ENCODE results near the gene IDH2. TPM values are rescaled to one million over a fixed set of nuclear protein-coding genes. Genes with fewer than 3 reads are reported as not detected.

Gene IDH2
- total RNA-seq, 1 donor from 2014 or later = 218 TPM

GRCh38 chr15:90091156-90091931 lies 10.9 kb downstream of the IDH2 start:
- no peak for TF ChIP-seq CTCF (conservative IDR thresholded peaks at IDR 0.05)
- Mint-ChIP-seq H3K9me3 (no peaks in the 10 kb centered on the region), H3K4me3 (no peak overlapping the region), H3K36me3 (ENCODE audit: low read depth) (peaks cover 42% of the 10 kb centered on the region), H3K27me3 (ENCODE audit: low read depth) (peaks cover 3% of the 10 kb centered on the region), H3K4me1 (peaks cover 19% of the 10 kb centered on the region), H3K27ac (ENCODE audit: unreplicated experiment) (peak overlapping the region; percentile 27)
- DNase-seq (ENCODE audit: low read depth, low spot score) = no peak

GRCh38 chr15:90090226-90090848 lies 11.9 kb downstream of the IDH2 start:
- Mint-ChIP-seq H3K4me1 (peaks cover 18% of the 10 kb centered on the region), H3K27me3 (ENCODE audit: low read depth) (peaks cover 3% of the 10 kb centered on the region), H3K4me3 (peak overlapping the region; percentile 38), H3K9me3 (no peaks in the 10 kb centered on the region), H3K27ac (ENCODE audit: unreplicated experiment) (peak overlapping the region; percentile 62), H3K36me3 (ENCODE audit: low read depth) (peaks cover 42% of the 10 kb centered on the region)
- TF ChIP-seq CTCF (conservative IDR thresholded peaks at IDR 0.05) = no peak
- DNase-seq (ENCODE audit: low read depth, low spot score) = no peak

GRCh38 chr15:90087454-90088154 lies 14.7 kb downstream of the IDH2 start:
- DNase-seq (ENCODE audit: low read depth, low spot score) = no peak

GRCh38 chr15:90086868-90087268 lies 15.4 kb downstream of the IDH2 start:
- Mint-ChIP-seq H3K36me3 (ENCODE audit: low read depth) (peaks cover 34% of the 10 kb centered on the region), H3K4me3 (peak overlapping the region; percentile 67), H3K9me3 (no peaks in the 10 kb centered on the region), H3K4me1 (peaks cover 10% of the 10 kb centered on the region), H3K27me3 (ENCODE audit: low read depth) (peaks cover 3% of the 10 kb centered on the region), H3K27ac (ENCODE audit: unreplicated experiment) (peak overlapping the region; percentile 52)
- peak; percentile 72 for TF ChIP-seq CTCF (conservative IDR thresholded peaks at IDR 0.05)
- peak; percentile 52 for DNase-seq (ENCODE audit: low read depth, low spot score)

More at GRCh38 chr15:90087454-90088154, 14.7 kb downstream of the IDH2 start:
- no peaks in the 10 kb centered on the region for H3K9me3 Mint-ChIP-seq
- peaks cover 10% of the 10 kb centered on the region for H3K4me1 Mint-ChIP-seq
- H3K27ac Mint-ChIP-seq (ENCODE audit: unreplicated experiment) = no peak overlapping the region
- peak overlapping the region; percentile 67 for H3K4me3 Mint-ChIP-seq
- H3K36me3 Mint-ChIP-seq (ENCODE audit: low read depth) = peaks cover 37% of the 10 kb centered on the region
- TF ChIP-seq CTCF (conservative IDR thresholded peaks at IDR 0.05) = peak; percentile 19
- H3K27me3 Mint-ChIP-seq (ENCODE audit: low read depth) = peaks cover 3% of the 10 kb centered on the region

- peaks cover 10% of the 10 kb centered on the region for H3K4me1 Mint-ChIP-seq
- no peak for DNase-seq (ENCODE audit: low read depth, low spot score)
- peak overlapping the region; percentile 51 for H3K4me3 Mint-ChIP-seq
- H3K27ac Mint-ChIP-seq (ENCODE audit: unreplicated experiment) = no peak overlapping the region
- TF ChIP-seq CTCF (conservative IDR thresholded peaks at IDR 0.05) = no peak
- H3K9me3 Mint-ChIP-seq = no peaks in the 10 kb centered on the region
- H3K36me3 Mint-ChIP-seq (ENCODE audit: low read depth) = peaks cover 27% of the 10 kb centered on the region
- H3K27me3 Mint-ChIP-seq (ENCODE audit: low read depth) = peaks cover 3% of the 10 kb centered on the region
These were observed 16.7 kb downstream of the IDH2 start for GRCh38 chr15:90085565-90085964.
